ENCODE results near the gene C1orf159.

C1orf159 gene

DNA sequence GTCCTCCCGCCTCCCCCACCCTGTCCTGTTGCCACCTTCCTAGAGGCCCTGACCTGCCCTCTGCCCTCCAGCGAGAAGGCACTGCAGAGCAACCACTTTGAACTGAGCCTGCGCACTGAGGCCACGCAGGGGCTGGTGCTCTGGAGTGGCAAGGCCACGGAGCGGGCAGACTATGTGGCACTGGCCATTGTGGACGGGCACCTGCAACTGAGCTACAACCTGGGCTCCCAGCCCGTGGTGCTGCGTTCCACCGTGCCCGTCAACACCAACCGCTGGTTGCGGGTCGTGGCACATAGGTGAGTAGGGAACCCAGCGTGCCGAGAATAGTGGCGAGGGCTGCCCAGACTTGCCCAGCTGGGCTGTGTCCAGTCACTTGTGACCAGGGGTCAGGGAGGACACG, 62.2 kb downstream of the C1orf159 start:
- DNase-seq (ENCODE audit: low read depth in 2 of 2), result no peak

DNA sequence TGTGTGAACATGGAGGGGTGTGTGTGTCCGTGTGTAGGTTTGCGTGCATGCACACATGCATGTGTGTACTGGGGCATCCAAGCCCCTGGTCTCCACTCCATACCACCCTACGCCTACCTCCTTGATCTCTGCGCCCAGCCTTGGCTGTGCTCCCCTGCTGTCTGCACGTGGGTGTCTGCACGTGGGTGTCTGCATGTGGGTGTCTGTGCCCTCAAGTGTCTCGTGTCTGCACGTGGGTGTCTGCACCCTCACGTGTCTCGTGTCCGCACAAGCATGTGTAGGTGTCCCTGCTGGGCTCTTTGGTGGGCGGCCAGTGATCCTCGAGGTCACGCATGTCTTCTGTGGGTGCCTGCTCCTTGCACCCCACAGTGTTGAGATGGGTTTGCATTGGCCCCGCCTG, 62.9 kb downstream of the C1orf159 start:
- DNase-seq (ENCODE audit: low read depth in 2 of 2), result no peak

DNA sequence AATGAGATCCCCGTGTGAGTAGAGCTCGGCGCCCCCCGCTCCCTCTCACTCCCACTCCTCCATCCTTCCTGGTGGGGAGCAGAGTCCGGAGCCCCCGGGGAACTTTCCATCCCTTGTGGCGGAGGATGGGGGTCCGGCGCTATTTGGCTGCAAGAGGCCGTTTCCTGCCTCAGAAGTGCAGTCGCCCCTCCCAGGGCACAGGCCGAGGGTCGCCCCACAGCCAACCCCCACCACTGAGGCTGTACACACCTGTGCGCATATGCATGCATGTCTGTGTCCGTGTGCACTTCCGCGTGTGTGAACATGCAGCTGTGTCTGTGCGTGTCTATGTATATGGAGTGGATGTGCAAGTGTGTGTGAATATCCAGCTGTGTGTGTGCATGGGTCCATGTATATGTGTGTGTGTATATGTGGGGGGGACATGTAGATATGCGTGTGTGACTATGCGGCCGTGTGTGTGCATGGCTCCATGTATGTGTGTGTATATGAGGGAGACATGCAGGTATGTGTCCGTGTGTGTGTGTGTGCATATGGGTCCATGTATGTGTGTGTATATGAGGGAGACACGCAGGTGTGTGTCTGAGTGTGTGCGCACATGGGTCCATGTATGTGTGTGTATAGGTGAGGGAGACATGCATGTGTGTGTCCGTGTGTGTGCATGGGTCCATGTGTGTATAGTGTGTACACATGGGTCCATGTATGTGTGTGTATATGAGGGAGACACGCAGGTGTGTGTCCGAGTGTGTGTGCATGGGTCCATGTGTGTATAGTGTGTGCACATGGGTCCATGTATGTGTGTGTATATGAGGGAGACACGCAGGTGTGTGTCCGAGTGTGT, 63.7 kb downstream of the C1orf159 start:
- no peak for DNase-seq (ENCODE audit: low read depth in 2 of 2)

DNA sequence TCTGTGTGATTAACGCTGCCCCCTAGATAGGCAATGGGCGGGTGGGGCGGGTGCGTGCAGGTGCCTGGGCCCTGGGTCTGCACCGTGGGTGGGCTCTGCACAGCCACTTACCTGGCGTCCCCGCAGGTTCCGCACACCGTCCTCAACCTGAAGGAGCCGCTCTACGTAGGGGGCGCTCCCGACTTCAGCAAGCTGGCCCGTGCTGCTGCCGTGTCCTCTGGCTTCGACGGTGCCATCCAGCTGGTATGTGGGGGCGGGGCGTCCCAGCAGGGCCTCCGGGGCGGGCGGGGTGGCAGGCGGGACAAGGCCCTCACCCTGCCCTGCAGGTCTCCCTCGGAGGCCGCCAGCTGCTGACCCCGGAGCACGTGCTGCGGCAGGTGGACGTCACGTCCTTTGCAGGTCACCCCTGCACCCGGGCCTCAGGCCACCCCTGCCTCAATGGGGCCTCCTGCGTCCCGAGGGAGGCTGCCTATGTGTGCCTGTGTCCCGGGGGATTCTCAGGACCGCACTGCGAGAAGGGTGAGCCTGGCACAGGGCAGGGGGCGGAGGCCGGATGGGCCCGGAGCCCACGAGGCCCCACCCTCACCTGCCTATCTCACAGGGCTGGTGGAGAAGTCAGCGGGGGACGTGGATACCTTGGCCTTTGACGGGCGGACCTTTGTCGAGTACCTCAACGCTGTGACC, 64.6 kb downstream of the C1orf159 start:
- no peak for DNase-seq (ENCODE audit: low read depth in 2 of 2)

DNA sequence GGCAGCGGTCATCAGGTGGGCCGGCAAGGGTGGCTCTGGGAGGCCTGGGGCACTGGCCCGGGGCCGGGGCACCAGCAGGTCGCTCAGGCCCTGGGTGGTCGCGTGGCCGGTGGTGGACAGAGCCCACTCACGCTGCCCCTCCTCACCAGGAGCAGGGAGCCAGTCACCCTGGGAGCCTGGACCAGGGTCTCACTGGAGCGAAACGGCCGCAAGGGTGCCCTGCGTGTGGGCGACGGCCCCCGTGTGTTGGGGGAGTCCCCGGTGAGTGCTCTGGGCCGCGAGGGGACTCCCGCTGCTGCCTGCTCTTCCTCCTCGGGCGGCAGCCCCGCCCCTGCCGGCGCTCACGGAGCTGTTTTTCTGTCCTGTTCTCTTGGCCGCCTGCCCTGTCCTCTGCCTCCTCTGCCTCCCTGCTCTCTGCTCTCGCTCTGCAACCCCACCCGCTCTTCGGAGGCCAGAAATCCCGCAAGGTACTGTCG, 65.3 kb downstream of the C1orf159 start:
- DNase-seq (ENCODE audit: low read depth in 2 of 2), result no peak

DNA sequence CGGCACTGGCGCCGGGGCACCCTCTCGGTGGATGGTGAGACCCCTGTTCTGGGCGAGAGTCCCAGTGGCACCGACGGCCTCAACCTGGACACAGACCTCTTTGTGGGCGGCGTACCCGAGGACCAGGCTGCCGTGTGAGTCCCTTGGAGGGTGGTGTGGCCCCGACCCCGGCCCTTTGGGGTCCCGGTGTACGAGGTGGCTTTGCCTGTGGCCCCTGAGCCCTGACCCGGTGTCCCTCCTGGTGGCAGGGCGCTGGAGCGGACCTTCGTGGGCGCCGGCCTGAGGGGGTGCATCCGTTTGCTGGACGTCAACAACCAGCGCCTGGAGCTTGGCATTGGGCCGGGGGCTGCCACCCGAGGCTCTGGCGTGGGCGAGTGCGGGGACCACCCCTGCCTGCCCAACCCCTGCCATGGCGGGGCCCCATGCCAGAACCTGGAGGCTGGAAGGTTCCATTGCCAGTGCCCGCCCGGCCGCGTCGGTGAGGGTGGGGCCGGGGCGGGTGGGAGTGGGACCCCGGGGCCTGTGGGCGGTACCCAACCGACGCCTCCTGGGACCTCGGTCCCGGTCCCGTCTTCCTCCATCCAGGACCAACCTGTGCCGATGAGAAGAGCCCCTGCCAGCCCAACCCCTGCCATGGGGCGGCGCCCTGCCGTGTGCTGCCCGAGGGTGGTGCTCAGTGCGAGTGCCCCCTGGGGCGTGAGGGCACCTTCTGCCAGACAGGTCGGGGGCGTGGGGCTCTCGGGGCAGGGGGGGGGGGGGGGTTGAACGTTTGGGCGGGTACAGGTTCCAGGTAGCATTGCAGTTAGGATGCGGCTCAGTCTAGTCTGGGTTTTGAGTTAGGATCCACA, 66.3 kb downstream of the C1orf159 start:
- DNase-seq (ENCODE audit: low read depth in 2 of 2), result no peak

DNA sequence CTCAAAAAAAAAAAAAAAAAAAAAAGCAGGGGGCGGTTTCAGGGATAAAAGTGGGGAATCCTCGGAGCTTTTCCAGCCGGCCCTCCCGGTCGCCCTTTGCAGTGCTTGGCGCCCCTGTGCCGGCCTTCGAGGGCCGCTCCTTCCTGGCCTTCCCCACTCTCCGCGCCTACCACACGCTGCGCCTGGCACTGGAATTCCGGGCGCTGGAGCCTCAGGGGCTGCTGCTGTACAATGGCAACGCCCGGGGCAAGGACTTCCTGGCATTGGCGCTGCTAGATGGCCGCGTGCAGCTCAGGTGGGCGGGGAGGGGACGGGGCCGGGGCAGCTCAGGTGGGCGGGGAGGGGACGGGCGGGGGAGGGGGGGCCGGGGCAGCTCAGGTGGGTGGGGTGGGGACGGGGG, 67.1 kb downstream of the C1orf159 start:
- no peak for DNase-seq (ENCODE audit: low read depth in 2 of 2)

DNA sequence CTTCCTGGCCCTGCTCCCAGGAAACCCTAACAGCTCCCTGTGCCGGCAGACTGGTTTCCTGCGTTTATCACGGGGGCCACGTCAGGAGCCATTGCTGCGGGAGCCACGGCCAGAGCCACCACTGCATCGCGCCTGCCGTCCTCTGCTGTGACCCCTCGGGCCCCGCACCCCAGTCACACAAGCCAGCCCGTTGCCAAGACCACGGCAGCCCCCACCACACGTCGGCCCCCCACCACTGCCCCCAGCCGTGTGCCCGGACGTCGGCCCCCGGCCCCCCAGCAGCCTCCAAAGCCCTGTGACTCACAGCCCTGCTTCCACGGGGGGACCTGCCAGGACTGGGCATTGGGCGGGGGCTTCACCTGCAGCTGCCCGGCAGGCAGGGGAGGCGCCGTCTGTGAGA, 67.9 kb downstream of the C1orf159 start:
- no peak for DNase-seq (ENCODE audit: low read depth in 2 of 2)

DNA sequence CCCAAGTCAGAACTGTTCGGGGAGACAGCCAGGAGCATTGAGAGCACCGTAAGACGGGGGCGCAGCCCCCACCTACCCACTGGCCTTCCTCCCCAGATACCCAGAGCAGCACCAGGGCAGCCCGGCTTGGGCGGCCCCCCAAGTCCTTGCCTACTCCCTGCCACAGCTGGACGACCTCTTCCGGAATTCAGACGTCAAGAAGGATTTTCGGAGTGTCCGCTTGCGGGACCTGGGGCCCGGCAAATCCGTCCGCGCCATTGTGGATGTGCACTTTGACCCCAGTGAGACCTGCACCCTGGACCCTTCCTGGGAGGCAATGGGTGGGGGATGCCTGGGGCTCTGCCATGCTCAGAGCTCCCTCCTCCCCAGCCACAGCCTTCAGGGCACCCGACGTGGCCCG, 68.5 kb downstream of the C1orf159 start:
- no peak for DNase-seq (ENCODE audit: low read depth in 2 of 2)

DNA sequence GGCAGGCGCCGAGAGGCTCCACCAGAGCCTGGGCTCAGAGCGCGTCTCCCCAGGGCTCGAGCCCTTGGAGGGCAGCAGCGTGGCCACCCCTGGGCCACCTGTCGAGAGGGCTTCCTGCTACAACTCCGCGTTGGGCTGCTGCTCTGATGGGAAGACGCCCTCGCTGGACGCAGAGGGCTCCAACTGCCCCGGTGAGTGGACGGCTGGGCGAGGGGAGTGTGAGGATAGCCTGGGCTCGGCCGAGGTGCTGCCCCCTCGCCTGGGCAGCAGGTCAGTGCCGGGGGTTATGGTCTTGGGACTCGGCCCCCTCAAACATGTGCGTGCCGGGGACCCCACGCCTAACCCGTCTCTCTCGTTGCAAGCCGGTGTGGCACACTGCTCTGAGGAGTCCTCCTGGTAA, 69.1 kb downstream of the C1orf159 start:
- DNase-seq (ENCODE audit: low read depth in 2 of 2), result no peak

DNA sequence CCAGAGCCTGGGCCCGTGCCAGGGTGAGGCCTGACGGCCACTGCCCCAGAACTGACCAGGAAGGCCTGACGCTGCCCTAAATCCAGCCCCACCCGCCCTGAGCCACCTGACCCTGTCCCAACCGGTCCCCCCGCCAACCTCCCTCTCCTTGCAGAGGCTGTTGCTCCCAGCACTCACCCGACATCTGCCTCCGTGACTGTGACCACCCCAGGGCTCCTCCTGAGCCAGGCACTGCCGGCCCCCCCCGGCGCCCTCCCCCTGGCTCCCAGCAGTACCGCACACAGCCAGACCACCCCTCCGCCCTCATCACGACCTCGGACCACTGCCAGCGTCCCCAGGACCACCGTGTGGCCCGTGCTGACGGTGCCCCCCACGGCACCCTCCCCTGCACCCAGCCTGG, 69.6 kb downstream of the C1orf159 start:
- no peak for DNase-seq (ENCODE audit: low read depth in 2 of 2)

DNA sequence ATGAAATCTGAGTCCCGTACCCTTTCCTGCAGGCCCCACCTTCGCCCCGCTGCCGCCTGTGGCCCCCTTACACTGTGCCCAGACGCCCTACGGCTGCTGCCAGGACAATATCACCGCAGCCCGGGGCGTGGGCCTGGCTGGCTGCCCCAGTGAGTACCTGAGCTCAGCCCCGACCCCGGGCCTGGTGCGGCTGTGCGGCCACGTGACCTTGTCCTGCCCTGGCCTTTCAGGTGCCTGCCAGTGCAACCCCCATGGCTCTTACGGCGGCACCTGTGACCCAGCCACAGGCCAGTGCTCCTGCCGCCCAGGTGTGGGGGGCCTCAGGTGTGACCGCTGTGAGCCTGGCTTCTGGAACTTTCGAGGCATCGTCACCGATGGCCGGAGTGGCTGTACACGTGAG, 70.8 kb downstream of the C1orf159 start:
- DNase-seq (ENCODE audit: low read depth in 2 of 2), result no peak

DNA sequence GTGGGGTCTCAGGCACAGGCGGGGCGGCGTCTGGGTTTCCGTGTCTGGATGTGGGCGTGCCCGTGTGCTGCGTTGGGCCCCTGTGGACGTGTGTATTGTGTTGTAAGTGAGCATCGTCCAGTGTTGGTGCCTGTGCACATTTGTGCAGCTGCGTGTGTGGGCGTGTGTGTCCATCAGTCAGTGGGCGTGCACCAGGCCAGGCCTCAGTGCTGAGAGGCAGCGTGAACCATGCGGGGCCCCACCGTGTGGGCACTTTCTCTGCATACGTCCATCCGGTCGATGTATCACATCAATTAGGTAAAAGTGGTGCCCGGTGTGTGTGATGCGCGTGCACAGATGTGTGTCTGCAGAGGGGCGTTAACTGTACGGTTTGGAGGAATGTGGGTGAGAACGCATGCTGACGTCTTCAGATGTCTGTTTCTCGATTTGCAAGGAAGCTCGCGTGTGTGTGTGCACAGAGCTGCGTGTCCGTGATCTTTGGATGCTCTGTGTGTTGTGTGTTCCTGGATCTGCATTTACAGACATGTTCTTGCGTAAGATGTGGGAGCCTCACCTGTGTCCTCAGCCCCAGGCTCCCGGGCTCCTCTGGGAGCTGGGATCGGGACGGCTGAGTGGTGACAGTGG, 71.3 kb downstream of the C1orf159 start:
- no peak for DNase-seq (ENCODE audit: low read depth in 2 of 2)

DNA sequence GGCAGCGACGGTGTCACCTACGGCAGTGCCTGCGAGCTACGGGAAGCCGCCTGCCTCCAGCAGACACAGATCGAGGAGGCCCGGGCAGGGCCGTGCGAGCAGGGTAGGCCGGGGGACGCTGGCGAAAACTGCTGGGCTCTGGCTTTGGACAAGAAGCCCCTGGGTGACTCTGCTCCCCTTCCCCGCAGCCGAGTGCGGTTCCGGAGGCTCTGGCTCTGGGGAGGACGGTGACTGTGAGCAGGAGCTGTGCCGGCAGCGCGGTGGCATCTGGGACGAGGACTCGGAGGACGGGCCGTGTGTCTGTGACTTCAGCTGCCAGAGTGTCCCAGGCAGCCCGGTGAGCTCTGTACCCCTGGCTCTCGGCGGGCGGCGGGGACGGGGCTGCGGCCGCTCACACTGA, 72.0 kb downstream of the C1orf159 start:
- no peak for DNase-seq (ENCODE audit: low read depth in 2 of 2)

DNA sequence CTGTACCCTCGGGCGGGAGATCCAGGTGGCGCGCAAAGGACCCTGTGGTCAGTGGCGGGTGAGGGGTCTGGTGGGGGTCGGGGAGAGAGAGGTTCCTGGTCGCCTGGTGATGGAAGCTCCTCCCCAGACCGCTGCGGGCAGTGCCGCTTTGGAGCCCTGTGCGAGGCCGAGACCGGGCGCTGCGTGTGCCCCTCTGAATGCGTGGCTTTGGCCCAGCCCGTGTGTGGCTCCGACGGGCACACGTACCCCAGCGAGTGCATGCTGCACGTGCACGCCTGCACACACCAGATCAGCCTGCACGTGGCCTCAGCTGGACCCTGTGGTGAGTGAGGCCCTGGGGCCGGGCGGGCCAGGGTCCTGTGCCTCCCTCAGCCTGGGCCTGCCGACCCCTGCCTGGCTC, 72.5 kb downstream of the C1orf159 start:
- DNase-seq (ENCODE audit: low read depth in 2 of 2), result no peak

DNA sequence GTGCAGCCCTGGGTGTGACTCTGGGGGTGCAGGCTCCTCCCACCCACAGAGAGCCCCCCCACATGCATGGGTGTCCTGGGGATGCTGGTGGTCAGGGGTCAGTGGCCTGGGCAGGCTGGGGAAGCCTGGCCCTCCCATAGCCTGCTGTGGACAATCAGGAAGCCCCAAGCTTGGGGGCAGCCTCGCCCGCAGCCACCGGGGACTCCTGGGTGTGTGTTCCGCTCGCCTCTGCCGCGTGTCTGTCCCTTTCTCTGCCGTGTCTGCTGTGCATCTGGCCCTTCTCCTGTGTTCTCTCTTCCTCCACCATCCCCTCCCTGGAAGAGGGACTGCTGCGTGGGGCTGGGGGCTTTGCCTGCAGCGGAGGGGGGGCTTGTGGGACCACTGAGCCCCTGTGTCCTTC, 73.1 kb downstream of the C1orf159 start:
- no peak for DNase-seq (ENCODE audit: low read depth in 2 of 2)

DNA sequence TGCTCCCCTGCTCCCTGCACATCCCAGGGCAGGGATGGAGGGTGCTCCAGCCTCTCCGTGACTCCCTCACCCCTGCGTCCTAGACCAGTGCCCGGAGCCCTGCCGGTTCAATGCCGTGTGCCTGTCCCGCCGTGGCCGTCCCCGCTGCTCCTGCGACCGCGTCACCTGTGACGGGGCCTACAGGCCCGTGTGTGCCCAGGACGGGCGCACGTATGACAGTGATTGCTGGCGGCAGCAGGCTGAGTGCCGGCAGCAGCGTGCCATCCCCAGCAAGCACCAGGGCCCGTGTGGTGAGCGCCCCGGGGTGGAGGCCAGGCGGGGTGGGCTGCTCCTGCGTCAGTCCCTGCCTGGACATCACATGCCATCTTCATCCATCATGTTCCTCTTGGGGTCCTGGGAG, 74.0 kb downstream of the C1orf159 start:
- DNase-seq (ENCODE audit: low read depth in 2 of 2), result no peak

DNA sequence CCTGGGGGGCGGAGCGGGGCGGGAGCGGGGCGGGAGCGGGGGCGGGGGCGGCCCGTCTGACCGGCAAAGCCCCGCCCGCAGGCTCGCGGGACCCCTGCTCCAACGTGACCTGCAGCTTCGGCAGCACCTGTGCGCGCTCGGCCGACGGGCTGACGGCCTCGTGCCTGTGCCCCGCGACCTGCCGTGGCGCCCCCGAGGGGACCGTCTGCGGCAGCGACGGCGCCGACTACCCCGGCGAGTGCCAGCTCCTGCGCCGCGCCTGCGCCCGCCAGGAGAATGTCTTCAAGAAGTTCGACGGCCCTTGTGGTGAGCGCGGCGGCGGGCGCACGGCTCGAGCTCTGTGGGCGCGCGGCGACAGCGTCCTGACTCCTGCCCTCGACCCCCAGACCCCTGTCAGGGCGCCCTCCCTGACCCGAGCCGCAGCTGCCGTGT, 74.8 kb downstream of the C1orf159 start:
- DNase-seq (ENCODE audit: low read depth in 2 of 2), result no peak

DNA sequence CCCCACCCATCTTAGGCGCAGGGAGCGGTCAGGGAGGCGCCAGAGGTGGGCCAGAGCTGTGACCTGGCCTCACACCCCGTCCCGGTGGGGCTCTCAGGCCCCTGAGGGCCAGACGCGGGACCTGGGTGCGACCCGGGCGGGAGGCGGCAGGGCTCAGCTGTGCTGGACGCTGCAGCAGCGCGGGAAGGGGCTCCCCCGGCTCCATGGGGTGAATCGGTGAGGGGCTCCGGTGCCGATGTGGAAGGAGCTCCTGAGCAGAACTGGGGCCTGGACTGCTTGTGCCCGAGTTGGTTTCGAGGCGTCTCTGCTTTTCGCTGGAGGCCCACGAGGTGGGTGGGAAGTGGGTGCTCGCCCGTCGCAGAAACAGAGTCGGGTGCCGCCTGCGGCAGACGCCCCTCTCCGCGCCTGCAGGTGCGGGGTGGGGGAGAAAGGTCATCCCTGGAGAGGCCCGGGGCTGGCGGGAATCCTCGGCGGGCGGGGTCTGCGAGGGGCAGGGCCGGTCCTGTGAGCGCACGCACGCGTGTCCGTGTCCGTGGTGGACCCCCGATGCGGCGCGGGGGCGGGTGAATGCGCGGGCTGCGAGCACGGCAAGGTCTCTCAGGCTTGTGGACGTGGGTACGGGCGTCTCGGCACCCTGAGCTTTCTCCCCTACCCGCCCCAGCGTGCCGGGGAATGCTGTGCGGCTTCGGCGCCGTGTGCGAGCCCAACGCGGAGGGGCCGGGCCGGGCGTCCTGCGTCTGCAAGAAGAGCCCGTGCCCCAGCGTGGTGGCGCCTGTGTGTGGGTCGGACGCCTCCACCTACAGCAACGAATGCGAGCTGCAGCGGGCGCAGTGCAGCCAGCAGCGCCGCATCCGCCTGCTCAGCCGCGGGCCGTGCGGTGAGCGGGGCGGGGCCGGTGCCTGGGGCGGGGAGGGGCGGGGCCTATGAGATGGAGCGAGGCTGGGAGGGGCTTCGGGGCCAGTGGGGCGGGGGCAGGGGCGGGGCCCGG, 75.6 kb downstream of the C1orf159 start:
- peak; percentile 70 to 71 for DNase-seq (ENCODE audit: low read depth in 2 of 2)

DNA sequence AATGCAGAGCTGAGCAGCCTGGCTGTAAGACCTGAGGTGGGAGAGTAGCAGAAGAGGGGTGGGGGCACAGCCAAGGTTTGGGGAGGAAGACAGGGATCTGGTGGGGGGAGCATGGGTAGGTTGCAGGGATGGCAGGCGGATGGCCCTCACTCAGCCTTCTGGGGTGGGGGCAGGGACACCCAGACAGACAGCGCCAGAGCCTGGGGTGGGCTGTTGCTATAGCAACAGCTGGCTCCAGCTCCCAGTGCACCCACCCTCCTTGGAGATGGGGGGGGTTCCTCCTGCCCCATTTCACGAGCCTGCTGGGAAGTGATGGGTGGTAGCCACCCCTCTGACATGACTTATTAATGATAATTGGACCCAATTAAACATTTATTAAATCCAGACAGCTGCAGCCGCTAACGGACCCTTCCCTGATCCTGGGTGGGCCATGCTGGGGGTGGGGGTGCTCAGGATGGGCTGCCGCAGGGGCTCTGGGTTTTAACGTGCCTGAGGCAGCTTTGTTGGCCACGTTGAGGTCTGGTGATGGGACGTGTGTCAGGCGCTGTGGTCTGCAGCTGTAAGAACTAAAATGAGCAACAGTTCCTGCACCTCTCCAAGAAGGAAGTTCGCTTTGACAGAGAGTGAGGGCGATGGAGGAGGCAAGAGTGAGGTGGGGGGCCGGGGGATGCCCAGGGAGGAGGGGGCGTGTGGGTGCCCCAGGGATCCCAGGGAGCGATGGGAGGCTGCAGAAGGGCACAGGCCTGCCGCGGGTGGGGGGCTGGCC, 76.6 kb downstream of the C1orf159 start:
- DNase-seq (ENCODE audit: low read depth in 2 of 2), result no peak

Measured in stimulated activated CD8-positive, alpha-beta memory T cell treated with anti-CD3 and anti-CD28 coated beads, Interleukin-15, amount 100 ng/mL, for 48 hours (primary cell).